ACHN (cell line): ENCODE results near the gene MS4A15.
"Not testable (repeated sequence)": the region's sequence is repeated elsewhere in the genome, so short reads cannot be mapped to it uniquely, and the experiment has no call there.

Experiments used
- DNase-seq: peaks from one replicate; pipeline ENCODE4 v3.0.0-alpha.2; 2015
- in situ Hi-C: cut with HindIII; loops from 2 replicates; pipeline ENCODE4 v1.10.0; 2017; ENCODE audit warnings: low sequenced_read_pairs, low pct_ligation_motif_present, low pct_unique_long_range_greater_than_20kb

MS4A15 gene

DNA sequence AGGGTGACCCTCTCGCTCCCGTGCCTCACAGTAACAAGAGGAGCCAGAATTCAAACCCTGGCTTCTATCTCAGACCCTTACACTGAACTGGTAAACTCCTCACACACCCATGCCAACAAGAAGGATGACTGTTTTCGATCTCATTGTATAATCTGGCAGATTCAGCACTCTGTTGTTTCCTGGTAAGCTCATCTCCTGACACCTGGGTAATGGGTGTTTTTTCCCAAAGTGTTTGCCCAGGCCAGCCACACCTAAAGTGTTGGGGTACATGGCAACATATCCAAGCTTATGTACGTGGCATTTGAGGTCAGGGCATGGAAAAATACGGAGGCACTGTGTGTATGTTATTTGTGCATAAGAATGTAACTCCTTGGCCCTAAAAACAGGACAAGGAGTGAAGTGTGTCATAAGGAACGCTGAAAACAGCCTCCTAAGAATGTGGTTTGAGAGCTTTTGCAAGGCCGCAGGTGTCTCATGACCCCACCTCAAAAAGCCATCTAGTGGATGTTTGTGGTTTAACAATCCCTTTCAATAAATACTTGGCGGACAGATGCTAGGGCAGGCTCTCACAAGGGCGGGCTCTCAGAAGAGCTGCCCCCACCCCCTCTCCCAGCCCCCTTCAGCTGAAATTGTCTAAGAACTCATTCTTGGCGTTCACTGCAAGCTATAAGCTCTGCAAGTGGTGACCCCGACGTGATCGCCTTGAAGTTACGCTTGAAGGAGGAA lies at the start of gene MS4A15:
Gene MS4A15, plus strand, starts transcription at position 561 of the 726 bp plus-strand sequence. CDS start 6,867 bp downstream, outside the sequence.
- in situ Hi-C loops: no loop called here
- no peak for DNase-seq

DNA sequence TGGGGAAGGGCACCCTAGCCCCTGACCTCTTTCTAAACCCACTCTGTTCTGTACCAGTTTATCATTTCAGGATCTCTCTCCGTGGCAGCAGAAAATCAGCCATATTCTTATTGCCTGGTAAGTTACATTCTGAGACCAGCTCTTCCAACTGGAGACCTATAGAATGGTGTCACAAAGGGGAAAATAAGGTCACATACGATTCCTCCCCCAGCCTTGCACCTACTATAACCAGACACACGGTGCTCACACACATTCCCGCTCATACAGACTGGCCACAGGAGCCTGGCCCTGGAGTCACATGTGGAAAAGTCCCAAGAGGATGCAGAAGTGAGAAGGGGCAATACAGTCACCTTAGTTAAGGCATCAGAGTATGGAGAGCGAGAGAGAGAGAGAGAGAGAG lies 49.7 kb upstream of the MS4A15 start:
- no peak for DNase-seq
- in situ Hi-C loops: no loop called here

DNA sequence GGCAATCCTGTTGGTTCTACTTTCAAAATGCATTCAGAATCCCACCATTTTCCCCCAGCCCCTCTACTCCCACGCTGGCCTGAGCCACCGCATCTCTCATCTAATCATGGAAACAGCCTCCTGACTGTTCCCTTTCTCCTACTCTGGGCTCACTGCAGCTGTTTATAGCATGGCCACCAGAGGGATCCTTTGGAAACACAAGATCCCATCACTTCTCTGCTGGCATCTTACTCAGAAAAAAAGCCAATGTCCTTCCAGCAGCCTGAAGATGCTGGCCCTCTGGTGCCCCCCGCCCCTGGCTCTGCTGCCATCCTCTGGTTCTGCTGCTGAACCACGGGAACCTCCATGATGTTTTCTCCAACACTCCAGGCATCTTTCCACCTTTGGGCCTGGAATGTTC lies 46.2 kb upstream of the MS4A15 start:
- DNase-seq: no peak
- in situ Hi-C loops: no loop called here

DNA sequence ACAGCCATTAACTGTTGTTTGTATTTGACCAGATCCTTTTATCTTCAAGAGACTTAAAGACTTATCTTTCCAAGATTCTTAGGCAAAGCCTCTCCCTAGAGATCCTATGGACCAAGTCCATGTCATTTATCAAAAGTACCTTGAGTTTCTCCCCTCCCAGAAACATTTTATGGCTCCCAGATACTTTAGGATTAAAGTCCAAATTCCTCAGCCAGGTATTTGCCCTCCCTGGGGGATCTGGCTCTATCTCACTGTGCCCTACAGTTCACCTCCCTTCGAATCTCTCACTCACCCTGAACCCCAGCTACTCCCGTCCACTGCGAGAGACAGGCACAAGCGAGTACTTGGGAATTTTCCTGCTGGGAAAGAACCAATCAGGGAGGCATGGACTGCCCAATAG lies 45.4 kb upstream of the MS4A15 start:
- DNase-seq: no peak
- in situ Hi-C loops: no loop called here

- in situ Hi-C loops, DNase-seq: not testable (repeated sequence)
Measured at GRCh38 chr11:60713423-60713822, 43.2 kb upstream of the MS4A15 start.

DNA sequence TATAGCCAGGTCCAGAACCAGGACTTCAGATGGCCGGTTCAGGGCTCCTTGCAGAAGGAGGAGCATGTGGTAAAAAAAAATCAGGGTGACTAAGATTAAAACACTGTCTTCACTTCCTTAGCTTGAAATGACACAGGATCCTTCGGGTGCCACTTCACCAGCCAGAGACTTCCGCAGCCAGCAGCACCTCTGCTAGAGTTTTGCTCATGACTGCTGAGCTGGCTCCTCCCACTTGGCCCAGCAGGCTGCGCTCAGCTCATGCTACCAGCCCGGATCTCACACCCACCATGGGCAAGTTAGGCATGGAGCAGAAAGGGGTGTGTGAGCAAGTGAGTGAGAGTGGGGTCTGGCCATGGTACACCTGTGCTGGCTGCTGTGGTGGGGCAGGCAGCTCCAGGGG lies 38.7 kb upstream of the MS4A15 start:
- DNase-seq: no peak
- in situ Hi-C loops: no loop called here

DNA sequence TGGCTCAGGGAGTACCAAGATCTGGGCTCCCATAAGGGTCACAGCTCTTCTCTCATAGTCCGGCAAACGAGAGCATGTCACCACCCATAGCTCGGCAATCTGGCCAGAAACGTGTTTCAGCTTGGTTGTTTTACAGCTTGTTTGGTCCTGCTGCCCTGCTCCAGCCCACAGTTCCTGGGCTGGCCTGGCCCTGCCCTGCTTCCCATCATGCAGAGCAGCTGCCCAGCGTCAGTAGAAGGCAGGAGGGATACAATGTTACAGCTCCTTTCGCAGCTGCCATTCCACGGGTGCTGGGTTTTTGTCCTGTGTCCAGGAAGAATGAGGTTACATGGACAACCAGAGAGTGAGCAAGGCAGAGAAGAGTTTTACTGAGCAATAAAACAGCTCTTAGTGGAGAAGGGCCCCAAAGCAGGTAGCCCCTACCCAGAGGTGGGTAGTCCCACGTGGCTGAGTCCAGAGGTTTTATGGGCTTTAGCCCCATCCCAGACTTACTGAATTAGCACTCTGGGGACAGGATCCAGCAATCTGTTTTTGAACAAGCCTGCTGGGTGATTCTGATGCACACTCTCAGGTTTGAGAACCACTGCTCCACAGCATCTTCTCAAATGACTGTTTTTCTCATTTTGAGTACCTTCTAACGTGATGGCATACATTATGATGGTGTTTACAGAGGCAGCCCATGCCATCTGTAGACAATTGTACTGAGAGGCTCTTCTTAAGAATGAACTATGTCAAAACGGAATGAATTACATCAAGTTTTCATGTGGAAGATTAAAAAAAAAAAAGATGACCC lies 37.9 kb upstream of the MS4A15 start:
- no peak for DNase-seq
- in situ Hi-C loops: no loop called here

- DNase-seq: no peak
- in situ Hi-C loops: no loop called here
Measured at GRCh38 chr11:60719391-60719790, 37.3 kb upstream of the MS4A15 start.

DNA sequence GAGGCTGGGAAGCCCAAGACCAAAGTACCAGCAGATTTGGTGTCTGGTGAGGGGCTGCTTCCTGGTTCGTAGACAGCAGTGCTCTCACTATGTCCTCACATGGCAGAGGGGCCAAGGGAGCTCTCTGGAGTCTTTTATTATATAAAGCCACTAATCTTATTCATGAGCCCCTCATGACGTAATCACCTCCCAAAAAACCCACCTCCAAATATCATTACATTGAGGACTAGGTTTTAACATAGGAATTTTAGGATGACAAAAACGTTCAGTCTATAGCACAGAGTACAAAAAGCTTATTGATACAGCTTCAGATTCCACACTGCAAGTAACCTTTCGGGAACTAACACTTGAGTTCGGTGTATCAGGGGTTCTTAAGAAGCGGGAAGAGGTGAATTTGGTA lies 36.2 kb upstream of the MS4A15 start:
- in situ Hi-C loops: no loop called here
- no peak for DNase-seq

GRCh38 chr11:60724420-60724819 lies 32.2 kb upstream of the MS4A15 start, which contains the start of gene MS4A18:
Gene MS4A18 (plus strand): TSS chr11:60724720.
- in situ Hi-C loops: no loop called here
- DNase-seq: no peak

GRCh38 chr11:60725592-60725991 lies 31.1 kb upstream of the MS4A15 start:
- in situ Hi-C loops: no loop called here
- no peak for DNase-seq

- DNase-seq: no peak
- in situ Hi-C loops: no loop called here
Measured at GRCh38 chr11:60731586-60731985, 25.1 kb upstream of the MS4A15 start.

GRCh38 chr11:60734279-60734678 lies 22.4 kb upstream of the MS4A15 start:
- DNase-seq: no peak
- in situ Hi-C loops: no loop called here

- no peak for DNase-seq
- in situ Hi-C loops: no loop called here
Measured at GRCh38 chr11:60739114-60739513, 17.6 kb upstream of the MS4A15 start.

DNA sequence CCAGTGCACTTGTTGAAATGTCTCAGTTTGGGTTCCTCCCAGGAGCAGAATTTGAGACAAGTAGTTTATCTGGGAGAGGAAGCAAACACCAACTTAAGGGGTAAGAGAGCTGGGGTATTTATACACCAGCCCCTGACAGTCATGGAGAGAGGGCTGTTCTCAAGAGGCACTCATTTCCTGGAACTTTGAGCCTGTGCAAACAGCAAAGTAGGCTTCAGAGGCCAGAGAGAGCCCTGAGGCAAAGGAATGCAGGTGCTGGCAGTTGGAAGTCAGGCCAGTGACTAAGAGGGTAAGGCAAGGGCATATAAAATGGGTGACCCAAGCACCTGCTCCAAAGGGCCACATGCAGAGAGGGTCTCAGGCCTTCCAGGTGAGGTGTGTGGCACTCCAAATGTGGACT lies 16.1 kb upstream of the MS4A15 start:
- in situ Hi-C loops: no loop called here
- DNase-seq: no peak

DNA sequence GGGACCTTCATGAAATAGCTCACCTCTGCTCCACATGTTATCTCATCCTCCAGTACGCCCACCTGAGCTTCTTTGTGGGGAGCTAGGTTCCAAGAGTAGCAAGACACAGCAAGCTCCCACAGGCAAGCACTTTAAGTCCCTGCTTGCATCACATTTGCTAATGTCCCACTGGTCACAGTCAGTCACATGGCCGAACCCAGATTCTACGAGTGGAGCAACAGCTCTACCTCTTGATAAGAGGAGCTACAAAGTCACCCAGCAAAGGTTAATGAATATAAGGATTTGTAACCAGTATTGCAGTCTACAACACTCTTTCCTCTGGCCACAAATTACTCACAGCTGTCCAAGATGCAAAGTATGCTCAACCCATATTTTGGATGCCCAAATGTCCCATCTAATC lies 15.2 kb upstream of the MS4A15 start:
- in situ Hi-C loops: no loop called here
- DNase-seq: no peak

- DNase-seq: no peak
- in situ Hi-C loops: no loop called here
Measured at GRCh38 chr11:60743058-60743457, 13.6 kb upstream of the MS4A15 start.

- DNase-seq: no peak
- in situ Hi-C loops: no loop called here
Measured at GRCh38 chr11:60744114-60744513, 12.6 kb upstream of the MS4A15 start.

GRCh38 chr11:60747359-60747873 lies 9.3 kb upstream of the MS4A15 start:
- no peak for DNase-seq
- in situ Hi-C loops: no loop called here

GRCh38 chr11:60748225-60748624 lies 8.4 kb upstream of the MS4A15 start:
- DNase-seq: no peak
- in situ Hi-C loops: no loop called here
